HCT116 (cell line): ENCODE measurements around the gene CCDC73. TPM values are rescaled to one million over a fixed set of nuclear protein-coding genes. Genes with fewer than 3 reads are reported as not detected.

Experiments
- ATAC-seq: fragments of 200-7000 bp; cut with Tn5 transposase; 2 replicates; pipeline ENCODE4 v1.9.1; 2020; ENCODE audit warnings: mild to moderate bottlenecking, moderate library complexity
- BruUV-seq: library from RNA; stranded (reverse); fragments of 400-500 nt; replicated peaks from 2 replicates; lab custom pipeline; 2021; lab: Mats Ljungman, UMichigan
- CTCF ChIA-PET: fragments of 300-600 bp; sonication (Branson Sonifier 250); formaldehyde crosslinking; loops from one replicate; lab custom pipeline; 2021; ENCODE audit warnings: antibody characterized with exemption; lab: Charles Lee
- POLR2A ChIA-PET: fragments of 300-600, 350-600 bp; sonication (Branson Sonifier 250); formaldehyde crosslinking; loops from one replicate; lab custom pipeline; 2021; ENCODE audit warnings: antibody characterized with exemption; lab: Charles Lee
- RAD21 ChIA-PET, 2 experiments: fragments of 300-600 bp; sonication (Branson Sonifier 250); formaldehyde crosslinking; loops; one replicate each; lab custom pipeline; 2023; ENCODE audit warnings: low total read pairs in 2 of 2; ENCODE audit not compliant: uncharacterized antibody in 2 of 2, unreplicated experiment in 2 of 2, low non-redundant PET in 1 of 2; lab: Charles Lee
- DNase-seq: peaks from one replicate; pipeline ENCODE4 v3.0.0-alpha.2; 2010; ENCODE audit warnings: low read depth, low spot score
- H2AFZ ChIP-seq: fragments of 200-600 bp; shearing (Covaris generic), sonication (generic); 2 replicates; pipeline ENCODE4 v1.6.1; 2017; ENCODE audit warnings: low read depth, mixed run types, mixed read lengths, antibody characterized with exemption, low read length; ENCODE audit not compliant: poor library complexity, severe bottlenecking
- H3K27ac ChIP-seq: 2 replicates; pipeline ENCODE4 v1.5.1; 2012; ENCODE audit warnings: low read depth, low read length
- H3K27me3 ChIP-seq: fragments of 200-600 bp; sonication (generic); 2 replicates; pipeline ENCODE4 v1.6.1; 2016; ENCODE audit warnings: mixed run types, low read length, mixed read lengths; ENCODE audit not compliant: insufficient read depth
- H3K36me3 ChIP-seq, 2 experiments: fragments of 200-500 bp in 1 of 2; fragments of 200-600 bp in 1 of 2; sonication (Bioruptor generic) in 1 of 2; sonication (generic) in 1 of 2; 2 replicates each; pipeline versions ENCODE4 v1.5.1 to v1.6.1; 2014 to 2016; ENCODE audit warnings: low read length in 2 of 2, inconsistent platforms in 1 of 2, mixed read lengths in 1 of 2, mixed run types in 1 of 2; ENCODE audit not compliant: insufficient read depth in 2 of 2, control insufficient read depth in 1 of 2
- H3K4me1 ChIP-seq, 2 experiments: fragments of 200-600 bp in 1 of 2; sonication (generic) in 1 of 2; 2 replicates each; pipeline versions ENCODE4 v1.5.1 to v1.6.1; 2012 to 2017; ENCODE audit warnings: low read length in 2 of 2, inconsistent platforms in 1 of 2, mild to moderate bottlenecking in 1 of 2, mixed read lengths in 1 of 2, mixed run types in 1 of 2, moderate library complexity in 1 of 2; ENCODE audit not compliant: insufficient read depth in 2 of 2, control insufficient read depth in 1 of 2
- H3K4me2 ChIP-seq: fragments of 200-600 bp; sonication (generic); 2 replicates; pipeline ENCODE4 v1.6.1; 2017; ENCODE audit warnings: mixed run types, low read length, mixed read lengths
- H3K4me3 ChIP-seq, 2 experiments: fragments of 200-600 bp in 1 of 2; sonication (generic) in 1 of 2; replicated peaks in 1 of 2; 2 replicates each; pipeline ENCODE4 v1.5.1; 2011 to 2016; ENCODE audit warnings: low read length in 2 of 2, control low read depth in 1 of 2, low read depth in 1 of 2, mild to moderate bottlenecking in 1 of 2, mixed read lengths in 1 of 2, mixed run types in 1 of 2
- H3K79me2 ChIP-seq: fragments of 200-600 bp; sonication (generic); 2 replicates; pipeline ENCODE4 v1.6.1; 2017; ENCODE audit warnings: mild to moderate bottlenecking, mixed run types, low read length, moderate library complexity, mixed read lengths; ENCODE audit not compliant: insufficient read depth
- H3K9ac ChIP-seq: fragments of 200-600 bp; sonication (generic); 2 replicates; pipeline ENCODE4 v1.6.1; 2016; ENCODE audit warnings: low read length, mixed read lengths
- H3K9me2 ChIP-seq: fragments of 200-600 bp; sonication (generic), shearing (Covaris generic); 2 replicates; pipeline ENCODE4 v1.6.1; 2017; ENCODE audit warnings: mixed run types, mild to moderate bottlenecking, moderate library complexity; ENCODE audit not compliant: insufficient read depth
- H3K9me3 ChIP-seq, 2 experiments: fragments of 200-500 bp in 1 of 2; fragments of 200-600 bp in 1 of 2; sonication (Bioruptor generic) in 1 of 2; sonication (generic) in 1 of 2; 2 replicates each; pipeline ENCODE4 v1.6.1; 2014 to 2017; ENCODE audit warnings: low read length in 2 of 2, mixed read lengths in 2 of 2, inconsistent platforms in 1 of 2, low read depth in 1 of 2, mild to moderate bottlenecking in 1 of 2, mixed run types in 1 of 2, moderate library complexity in 1 of 2; ENCODE audit not compliant: control insufficient read depth in 1 of 2, insufficient read depth in 1 of 2
- H4K20me1 ChIP-seq: fragments of 200-600 bp; sonication (generic), shearing (Covaris generic); 2 replicates; pipeline ENCODE4 v1.6.1; 2017; ENCODE audit warnings: mixed run types, mild to moderate bottlenecking, moderate library complexity; ENCODE audit not compliant: insufficient read depth
- FOSL1 ChIP-seq: IDR thresholded peaks from 2 replicates; pipeline ENCODE4 v1.6.1; 2012; ENCODE audit warnings: low read depth
- POLR2A ChIP-seq: IDR thresholded peaks from 2 replicates; pipeline ENCODE4 v1.7.0; 2011; ENCODE audit warnings: borderline replicate concordance; ENCODE audit not compliant: insufficient read depth, insufficient read length; ENCODE audit errors: extremely low read depth
- SRF ChIP-seq: IDR thresholded peaks from 2 replicates; pipeline ENCODE4 v1.6.1; 2012; ENCODE audit warnings: low read depth
- intact Hi-C: fragments of 100-400 bp; cut with micrococcal nuclease; formaldehyde crosslinking; loops from 2 replicates; pipeline ENCODE4 v1.10.0; 2022
- total RNA-seq: library from RNA; stranded (reverse); gene quantifications from one replicate; pipeline ENCODE4 v1.2.1, GENCODE V29; 2021; ENCODE audit not compliant: unreplicated experiment
- TF ChIP-seq, protein P1 (sequence below): IDR thresholded peaks from 2 replicates; pipeline ENCODE4 v1.6.1; 2011; ENCODE audit warnings: mild to moderate bottlenecking, low read length, moderate library complexity; ENCODE audit not compliant: insufficient replicate concordance; ENCODE audit errors: extremely low read depth
- TF ChIP-seq, protein P2 (sequence below), 3 experiments: fragments of 200-600 bp in 1 of 3; sonication (generic) in 1 of 3; IDR thresholded peaks in 2 of 3; conservative IDR thresholded peaks in 1 of 3; 2 replicates each; pipeline ENCODE4 v1.5.1; 2012 to 2017; ENCODE audit warnings: low read depth in 2 of 3, low read length in 2 of 3, antibody characterized with exemption in 1 of 3, borderline replicate concordance in 1 of 3, control low read depth in 1 of 3, mild to moderate bottlenecking in 1 of 3, mixed read lengths in 1 of 3, mixed run types in 1 of 3, moderate library complexity in 1 of 3; ENCODE audit not compliant: insufficient read depth in 1 of 3

CCDC73 gene
- total RNA-seq, 1 experiment from 2014 or later = not detected

DNA sequence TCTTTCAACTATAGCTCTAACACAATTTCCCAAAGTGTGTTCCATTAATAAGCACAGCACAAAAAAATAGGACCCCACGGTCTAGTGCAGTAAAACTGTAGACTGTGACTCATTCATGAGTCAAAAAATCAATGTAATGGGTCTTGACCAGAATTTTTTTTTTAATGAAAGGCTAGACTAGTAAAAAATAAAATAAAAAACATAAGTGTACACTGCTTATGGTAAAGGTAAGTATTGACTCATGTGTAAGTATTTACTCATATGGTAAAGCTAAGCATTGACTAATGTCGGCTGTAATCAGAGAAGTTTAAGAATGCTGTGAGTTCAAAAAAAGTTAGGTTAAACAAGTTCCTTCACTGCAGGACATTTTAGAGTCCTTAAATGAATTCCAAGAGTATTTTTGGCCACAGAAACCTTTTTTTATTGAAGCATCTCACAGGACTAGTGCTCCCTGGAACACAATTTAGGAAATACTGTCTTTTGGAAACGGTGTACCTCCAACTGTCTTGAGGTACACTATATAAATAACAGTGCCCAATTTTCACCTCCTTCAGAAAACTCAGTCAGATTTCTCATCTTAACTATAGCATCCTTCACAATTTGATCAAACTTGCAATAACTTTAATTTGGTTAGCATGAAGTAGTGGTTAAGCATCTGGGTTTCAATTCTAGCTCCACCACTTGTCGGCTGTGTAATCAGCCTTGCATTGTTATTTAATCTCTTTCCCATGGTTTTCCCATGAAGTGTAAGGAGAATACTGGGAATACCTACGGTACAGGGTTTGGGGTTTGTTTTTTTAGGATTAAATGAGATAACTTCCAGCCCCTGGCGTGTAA is 2.1 kb downstream of the CCDC73 start:
- ChIA-PET CTCF (interaction anchor here (0.6 to 2.0 kb wide), 11 partner anchors 33 to 480 kb away, joined by 3 to 12 read pairs (median 4); no protein-coding TSS in a partner anchor), RAD21 (interaction anchor here (0.6 to 0.9 kb wide), 3 partner anchors 78 to 469 kb away, joined by 3 read pairs; no protein-coding TSS in a partner anchor), POLR2A (no interaction called here)
- no peaks in the 10 kb centered on the region for H3K79me2 ChIP-seq
- peak; percentile 4 for DNase-seq
- H3K4me3 ChIP-seq = peak overlapping the region; percentile 19 to 47; a peak in 3 of 4 replicates
- H3K27ac ChIP-seq = no peak overlapping the region
- intact Hi-C loops = loop anchor here (2.0 to 5.0 kb wide), 2 partner anchors 405 to 470 kb away; no protein-coding TSS in a partner anchor
- peak overlapping the region; percentile 80 for H3K4me2 ChIP-seq
- H3K4me1 ChIP-seq = peaks cover 0 to 13% of the 10 kb centered on the region in 2 experiments; a peak in 1 of 4 replicates
- H3K27me3 ChIP-seq = no peaks in the 10 kb centered on the region
- H3K9ac ChIP-seq = no peak overlapping the region
- peak overlapping the region; percentile 82 for H2AFZ ChIP-seq
- H3K9me3 ChIP-seq = no peaks in the 10 kb centered on the region
- no peaks in the 10 kb centered on the region; the same call in 1 of the 2 replicates for H3K9me2 ChIP-seq
- no peak for TF ChIP-seq POLR2A
- no peak for TF ChIP-seq SRF
- peak; percentile 67 for TF ChIP-seq FOSL1
- TF ChIP-seq, protein P1, sequence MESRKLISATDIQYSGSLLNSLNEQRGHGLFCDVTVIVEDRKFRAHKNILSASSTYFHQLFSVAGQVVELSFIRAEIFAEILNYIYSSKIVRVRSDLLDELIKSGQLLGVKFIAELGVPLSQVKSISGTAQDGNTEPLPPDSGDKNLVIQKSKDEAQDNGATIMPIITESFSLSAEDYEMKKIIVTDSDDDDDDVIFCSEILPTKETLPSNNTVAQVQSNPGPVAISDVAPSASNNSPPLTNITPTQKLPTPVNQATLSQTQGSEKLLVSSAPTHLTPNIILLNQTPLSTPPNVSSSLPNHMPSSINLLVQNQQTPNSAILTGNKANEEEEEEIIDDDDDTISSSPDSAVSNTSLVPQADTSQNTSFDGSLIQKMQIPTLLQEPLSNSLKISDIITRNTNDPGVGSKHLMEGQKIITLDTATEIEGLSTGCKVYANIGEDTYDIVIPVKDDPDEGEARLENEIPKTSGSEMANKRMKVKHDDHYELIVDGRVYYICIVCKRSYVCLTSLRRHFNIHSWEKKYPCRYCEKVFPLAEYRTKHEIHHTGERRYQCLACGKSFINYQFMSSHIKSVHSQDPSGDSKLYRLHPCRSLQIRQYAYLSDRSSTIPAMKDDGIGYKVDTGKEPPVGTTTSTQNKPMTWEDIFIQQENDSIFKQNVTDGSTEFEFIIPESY = no peak
- TF ChIP-seq, protein P2, sequence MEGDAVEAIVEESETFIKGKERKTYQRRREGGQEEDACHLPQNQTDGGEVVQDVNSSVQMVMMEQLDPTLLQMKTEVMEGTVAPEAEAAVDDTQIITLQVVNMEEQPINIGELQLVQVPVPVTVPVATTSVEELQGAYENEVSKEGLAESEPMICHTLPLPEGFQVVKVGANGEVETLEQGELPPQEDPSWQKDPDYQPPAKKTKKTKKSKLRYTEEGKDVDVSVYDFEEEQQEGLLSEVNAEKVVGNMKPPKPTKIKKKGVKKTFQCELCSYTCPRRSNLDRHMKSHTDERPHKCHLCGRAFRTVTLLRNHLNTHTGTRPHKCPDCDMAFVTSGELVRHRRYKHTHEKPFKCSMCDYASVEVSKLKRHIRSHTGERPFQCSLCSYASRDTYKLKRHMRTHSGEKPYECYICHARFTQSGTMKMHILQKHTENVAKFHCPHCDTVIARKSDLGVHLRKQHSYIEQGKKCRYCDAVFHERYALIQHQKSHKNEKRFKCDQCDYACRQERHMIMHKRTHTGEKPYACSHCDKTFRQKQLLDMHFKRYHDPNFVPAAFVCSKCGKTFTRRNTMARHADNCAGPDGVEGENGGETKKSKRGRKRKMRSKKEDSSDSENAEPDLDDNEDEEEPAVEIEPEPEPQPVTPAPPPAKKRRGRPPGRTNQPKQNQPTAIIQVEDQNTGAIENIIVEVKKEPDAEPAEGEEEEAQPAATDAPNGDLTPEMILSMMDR (IDR thresholded peaks at IDR 0.05 in 2 of 3, conservative IDR thresholded peaks at IDR 0.05 in 1 of 3; ENCODE audit: borderline replicate concordance in 1 of 3, insufficient read depth in 1 of 3, low read depth in 2 of 3, low read length in 2 of 3) = no peak
- H3K36me3 ChIP-seq = no peaks in the 10 kb centered on the region
- ATAC-seq = peak; percentile 64
- BruUV-seq = no TSS peak
- H4K20me1 ChIP-seq = no peaks in the 10 kb centered on the region
